GM12878 (cell line): ENCODE data around the gene SLC6A2. TPM values are rescaled to one million over a fixed set of nuclear protein-coding genes. Genes with fewer than 3 reads are reported as not detected.

Experiments used
- ATAC-seq: fragments of 200-7000 bp; cut with Tn5 transposase; 3 replicates; pipeline ENCODE4 v1.9.1; 2020; ENCODE audit warnings: mild to moderate bottlenecking, moderate library complexity
- BruUV-seq: library from RNA; stranded (reverse); fragments of 400-500 nt; replicated peaks from 2 replicates; lab custom pipeline; 2021; lab: Mats Ljungman, UMichigan
- CTCF ChIA-PET: fragments of 300-600 bp; sonication (Branson Sonifier 250); formaldehyde crosslinking; extraction: SDS; loops from one replicate; lab custom pipeline; 2021; ENCODE audit warnings: inconsistent platforms; lab: Yijun Ruan, JAX
- POLR2A ChIA-PET: fragments of 350-600 bp; formaldehyde crosslinking; extraction: SDS; loops from one replicate; lab custom pipeline; 2021; ENCODE audit warnings: inconsistent platforms; lab: Charles Lee
- RAD21 ChIA-PET: fragments of 300-600 bp; sonication (Branson Sonifier 250); formaldehyde crosslinking; loops from one replicate; lab custom pipeline; 2023; ENCODE audit warnings: antibody characterized with exemption; ENCODE audit not compliant: unreplicated experiment; lab: Charles Lee
- SMC1A ChIA-PET: fragments of 300-600 bp; sonication (Branson Sonifier 250); formaldehyde crosslinking; loops from one replicate; lab custom pipeline; 2023; ENCODE audit not compliant: unreplicated experiment, uncharacterized antibody; lab: Charles Lee
- DNase-seq: peaks from one replicate; pipeline ENCODE4 v3.0.0-alpha.2; 2011; ENCODE audit warnings: low read depth, low spot score
- FAIRE-seq: peaks from 3 replicates; lab custom pipeline; 2011; peaks lifted over from hg19 to GRCh38; lab: Jason Lieb, UNC
- H2AFZ ChIP-seq: 2 replicates; pipeline ENCODE4 v1.6.0; 2011; ENCODE audit warnings: low read depth, low read length, control low read depth; ENCODE audit not compliant: control insufficient read depth
- H3K27ac ChIP-seq: 2 replicates; pipeline ENCODE4 v1.5.1; 2011; ENCODE audit warnings: control low read depth; ENCODE audit not compliant: control insufficient read depth, insufficient read depth
- H3K27me3 ChIP-seq, 2 experiments: replicated peaks in 1 of 2; 2 replicates each; pipeline versions ENCODE4 v1.6.0 to v1.6.1; 2011; ENCODE audit warnings: low read length in 1 of 2; ENCODE audit not compliant: control insufficient read depth in 2 of 2, insufficient read depth in 2 of 2
- H3K36me3 ChIP-seq, 2 experiments: 2 replicates each; pipeline ENCODE4 v1.5.1; 2011; ENCODE audit warnings: low read length in 1 of 2; ENCODE audit not compliant: control insufficient read depth in 2 of 2, insufficient read depth in 2 of 2
- H3K4me1 ChIP-seq: 2 replicates; pipeline ENCODE4 v1.6.1; 2011; ENCODE audit warnings: mild to moderate bottlenecking, low read length, moderate library complexity, mixed read lengths; ENCODE audit not compliant: control insufficient read depth, insufficient read depth
- H3K4me2 ChIP-seq: 2 replicates; pipeline ENCODE4 v1.6.0; 2011; ENCODE audit warnings: control low read depth; ENCODE audit not compliant: control insufficient read depth, insufficient read depth
- H3K4me3 ChIP-seq: fragments of 200-600 bp; sonication (generic); 2 replicates; pipeline ENCODE4 v1.5.1; 2016
- H3K79me2 ChIP-seq: 2 replicates; pipeline ENCODE4 v1.6.0; 2011; ENCODE audit warnings: low read length; ENCODE audit not compliant: control insufficient read depth, insufficient read depth
- H3K9ac ChIP-seq: 2 replicates; pipeline ENCODE4 v1.8.0; 2011; ENCODE audit warnings: low read length, control low read depth, mixed read lengths; ENCODE audit not compliant: control insufficient read depth, insufficient read depth
- H3K9me3 ChIP-seq: replicated peaks from 3 replicates; pipeline ENCODE4 v1.5.1; 2011; ENCODE audit warnings: mild to moderate bottlenecking, low read length; ENCODE audit not compliant: control insufficient read depth, insufficient read depth
- H4K20me1 ChIP-seq: 2 replicates; pipeline ENCODE4 v1.6.0; 2011; ENCODE audit not compliant: control insufficient read depth, insufficient read depth
- BHLHE40 ChIP-seq, 2 experiments: fragments of 450-650 bp in 1 of 2; IDR thresholded peaks; 2 replicates each; pipeline ENCODE4 v1.6.1; 2011 to 2017; ENCODE audit warnings: low read depth in 2 of 2, borderline replicate concordance in 1 of 2, improper control_type of control experiment in 1 of 2, low read length in 1 of 2, mild to moderate bottlenecking in 1 of 2
- ETV6 ChIP-seq, 2 experiments: fragments of 450-650 bp in 1 of 2; IDR thresholded peaks in 1 of 2; conservative IDR thresholded peaks in 1 of 2; 2 replicates each; pipeline ENCODE4 v1.6.1; 2014; ENCODE audit warnings: antibody characterized with exemption in 1 of 2, borderline replicate concordance in 1 of 2, low read depth in 1 of 2, mild to moderate bottlenecking in 1 of 2, moderate library complexity in 1 of 2
- NFYB ChIP-seq: IDR thresholded peaks from 2 replicates; pipeline ENCODE4 v1.6.1; 2011; ENCODE audit warnings: low read depth, mild to moderate bottlenecking, low read length, improper control_type of control experiment, moderate library complexity; ENCODE audit not compliant: insufficient read depth
- SRF ChIP-seq, 2 experiments: IDR thresholded peaks; 2 replicates each; pipeline ENCODE4 v1.6.1; 2011; ENCODE audit warnings: low read depth in 2 of 2, low read length in 2 of 2, mild to moderate bottlenecking in 1 of 2, moderate library complexity in 1 of 2
- WGBS: methylation state at CpG from one replicate; pipeline ENCODE4 v1.1.6; 2016; ENCODE audit warnings: low lambda C conversion rate; ENCODE audit not compliant: insufficient replicate concordance, insufficient coverage; ENCODE audit errors: missing lambda C conversion rate; 5-methylcytosine and 5-hydroxymethylcytosine counted together
- in situ Hi-C: fragments of 300-500 bp; cut with MboI; formaldehyde crosslinking; loops from 9 replicates; pipeline ENCODE4 v1.14.3; 2018; ENCODE audit warnings: mixed read lengths
- intact Hi-C: fragments of 100-400 bp; cut with micrococcal nuclease; formaldehyde crosslinking; loops from one replicate; pipeline ENCODE4 v1.14.2; 2022; ENCODE audit not compliant: unreplicated experiment
- polyA plus RNA-seq, 11 experiments: library from polyadenylated mRNA; depleted of rRNA in 4 of 11; unstranded in 6 of 11; stranded (reverse) in 5 of 11; fragments of >200 nt; fragmentation: Nextera tagmentation in 4 of 11; fragmentation: Illumina TruSeq in 1 of 11; extraction: Ambion mirVana in 4 of 11; extraction: Trizol in 1 of 11; gene quantifications; 1 replicate in 1 of 11; 2 replicates in 10 of 11; pipeline versions ENCODE4 v1.2.1 to v1.2.3, GENCODE V29; 2011 to 2016; ENCODE audit warnings: inconsistent platforms in 2 of 11, missing spikeins in 2 of 11, low read depth in 1 of 11
- total RNA-seq, 4 experiments: library from RNA; depleted of rRNA in 3 of 4; stranded (reverse); fragments of >200 nt in 3 of 4; fragmentation: Illumina TruSeq in 1 of 4; extraction: Trizol in 1 of 4; gene quantifications; 2 replicates each; pipeline versions ENCODE4 v1.2.1 to v1.2.3, GENCODE V29; 2013 to 2021
- TF ChIP-seq, protein P1 (sequence below): IDR thresholded peaks from 2 replicates; pipeline ENCODE4 v1.6.1; 2012; ENCODE audit warnings: low read depth, low read length, improper control_type of control experiment
- TF ChIP-seq, protein P2 (sequence below): fragments of 450-650 bp; formaldehyde crosslinking; IDR thresholded peaks from 2 replicates; pipeline ENCODE4 v1.4.0; 2020; ENCODE audit warnings: mild to moderate bottlenecking, moderate library complexity
- TF ChIP-seq, protein P3 (sequence below): fragments of 150-350 bp; IDR thresholded peaks from 2 replicates; pipeline ENCODE4 v1.6.1; 2014; ENCODE audit warnings: mild to moderate bottlenecking, low read depth, low read length
- TF ChIP-seq, protein P4 (sequence below): IDR thresholded peaks from 2 replicates; pipeline ENCODE4 v1.6.1; 2011; ENCODE audit warnings: mild to moderate bottlenecking, low read depth, low read length, moderate library complexity; ENCODE audit not compliant: insufficient replicate concordance
- TF ChIP-seq, protein P5 (sequence below): fragments of 150-350 bp; IDR thresholded peaks from 2 replicates; pipeline ENCODE4 v1.6.1; 2016; ENCODE audit warnings: low read depth, low read length

SLC6A2 gene
- total and polyA plus RNA-seq, 10 of the 15 experiments (the other 5 are each of a cell fraction or from before 2014, with no cell fraction given), result not detected

DNA sequence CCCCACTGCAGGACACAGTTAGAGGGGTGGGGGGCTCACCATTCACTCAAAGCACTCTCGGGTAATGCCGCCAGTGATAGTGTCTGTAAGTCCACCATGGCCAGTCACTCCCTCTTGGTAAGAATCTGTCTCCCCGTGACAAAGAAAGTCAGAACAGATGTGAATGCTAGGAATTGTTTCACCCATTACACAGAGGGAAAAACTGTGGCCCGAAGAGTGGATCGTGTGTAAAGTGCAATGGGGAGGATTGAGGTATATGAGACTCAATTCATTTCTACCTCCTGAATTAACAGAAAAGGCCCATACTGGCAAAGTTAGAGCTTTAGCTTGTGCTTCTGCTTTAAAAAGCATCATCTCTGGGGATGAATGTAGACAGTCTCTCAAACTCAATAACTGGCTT, 17.5 kb upstream of the SLC6A2 start:
- no peaks in the 10 kb centered on the region for H3K4me1 ChIP-seq
- no peaks in the 10 kb centered on the region for H4K20me1 ChIP-seq
- SMC1A ChIA-PET, result no interaction called here
- H3K79me2 ChIP-seq, result no peaks in the 10 kb centered on the region
- FAIRE-seq, result no peak
- no peak for DNase-seq
- no peaks in the 10 kb centered on the region for H3K9me3 ChIP-seq
- no peak overlapping the region for H3K9ac ChIP-seq
- no peaks in the 10 kb centered on the region; a peak in 1 of 4 replicates for H3K27me3 ChIP-seq
- no peak for ATAC-seq
- POLR2A ChIA-PET, result no interaction called here
- BruUV-seq, result no TSS peak
- RAD21 ChIA-PET, result no interaction called here
- H3K4me3 ChIP-seq, result no peak overlapping the region
- in situ Hi-C loops (no loop called here), intact Hi-C loops (no loop called here)
- no peaks in the 10 kb centered on the region for H3K36me3 ChIP-seq
- H2AFZ ChIP-seq, result no peak overlapping the region
- WGBS, result 39% methylated on average over 5 of the region's 5 CpGs
- no peak overlapping the region for H3K4me2 ChIP-seq
- CTCF ChIA-PET, result no interaction called here
- H3K27ac ChIP-seq, result no peak overlapping the region
- TF ChIP-seq, protein P1, sequence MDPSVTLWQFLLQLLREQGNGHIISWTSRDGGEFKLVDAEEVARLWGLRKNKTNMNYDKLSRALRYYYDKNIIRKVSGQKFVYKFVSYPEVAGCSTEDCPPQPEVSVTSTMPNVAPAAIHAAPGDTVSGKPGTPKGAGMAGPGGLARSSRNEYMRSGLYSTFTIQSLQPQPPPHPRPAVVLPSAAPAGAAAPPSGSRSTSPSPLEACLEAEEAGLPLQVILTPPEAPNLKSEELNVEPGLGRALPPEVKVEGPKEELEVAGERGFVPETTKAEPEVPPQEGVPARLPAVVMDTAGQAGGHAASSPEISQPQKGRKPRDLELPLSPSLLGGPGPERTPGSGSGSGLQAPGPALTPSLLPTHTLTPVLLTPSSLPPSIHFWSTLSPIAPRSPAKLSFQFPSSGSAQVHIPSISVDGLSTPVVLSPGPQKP, result no peak
- TF ChIP-seq, protein P2, sequence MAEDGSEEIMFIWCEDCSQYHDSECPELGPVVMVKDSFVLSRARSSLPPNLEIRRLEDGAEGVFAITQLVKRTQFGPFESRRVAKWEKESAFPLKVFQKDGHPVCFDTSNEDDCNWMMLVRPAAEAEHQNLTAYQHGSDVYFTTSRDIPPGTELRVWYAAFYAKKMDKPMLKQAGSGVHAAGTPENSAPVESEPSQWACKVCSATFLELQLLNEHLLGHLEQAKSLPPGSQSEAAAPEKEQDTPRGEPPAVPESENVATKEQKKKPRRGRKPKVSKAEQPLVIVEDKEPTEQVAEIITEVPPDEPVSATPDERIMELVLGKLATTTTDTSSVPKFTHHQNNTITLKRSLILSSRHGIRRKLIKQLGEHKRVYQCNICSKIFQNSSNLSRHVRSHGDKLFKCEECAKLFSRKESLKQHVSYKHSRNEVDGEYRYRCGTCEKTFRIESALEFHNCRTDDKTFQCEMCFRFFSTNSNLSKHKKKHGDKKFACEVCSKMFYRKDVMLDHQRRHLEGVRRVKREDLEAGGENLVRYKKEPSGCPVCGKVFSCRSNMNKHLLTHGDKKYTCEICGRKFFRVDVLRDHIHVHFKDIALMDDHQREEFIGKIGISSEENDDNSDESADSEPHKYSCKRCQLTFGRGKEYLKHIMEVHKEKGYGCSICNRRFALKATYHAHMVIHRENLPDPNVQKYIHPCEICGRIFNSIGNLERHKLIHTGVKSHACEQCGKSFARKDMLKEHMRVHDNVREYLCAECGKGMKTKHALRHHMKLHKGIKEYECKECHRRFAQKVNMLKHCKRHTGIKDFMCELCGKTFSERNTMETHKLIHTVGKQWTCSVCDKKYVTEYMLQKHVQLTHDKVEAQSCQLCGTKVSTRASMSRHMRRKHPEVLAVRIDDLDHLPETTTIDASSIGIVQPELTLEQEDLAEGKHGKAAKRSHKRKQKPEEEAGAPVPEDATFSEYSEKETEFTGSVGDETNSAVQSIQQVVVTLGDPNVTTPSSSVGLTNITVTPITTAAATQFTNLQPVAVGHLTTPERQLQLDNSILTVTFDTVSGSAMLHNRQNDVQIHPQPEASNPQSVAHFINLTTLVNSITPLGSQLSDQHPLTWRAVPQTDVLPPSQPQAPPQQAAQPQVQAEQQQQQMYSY (CRISPR knock-in tag), result no peak
- TF ChIP-seq BHLHE40 (IDR thresholded peaks at IDR 0.05; ENCODE audit: borderline replicate concordance in 1 of 2, low read depth in 2 of 2, low read length in 1 of 2) (no peak), ETV6 (conservative IDR thresholded peaks at IDR 0.05 in 1 of 2, IDR thresholded peaks at IDR 0.05 in 1 of 2; ENCODE audit: borderline replicate concordance in 1 of 2, low read depth in 1 of 2) (no peak), NFYB (no peak), SRF (IDR thresholded peaks at IDR 0.05; ENCODE audit: low read depth in 2 of 2, low read length in 2 of 2) (no peak)
- TF ChIP-seq, protein P3, sequence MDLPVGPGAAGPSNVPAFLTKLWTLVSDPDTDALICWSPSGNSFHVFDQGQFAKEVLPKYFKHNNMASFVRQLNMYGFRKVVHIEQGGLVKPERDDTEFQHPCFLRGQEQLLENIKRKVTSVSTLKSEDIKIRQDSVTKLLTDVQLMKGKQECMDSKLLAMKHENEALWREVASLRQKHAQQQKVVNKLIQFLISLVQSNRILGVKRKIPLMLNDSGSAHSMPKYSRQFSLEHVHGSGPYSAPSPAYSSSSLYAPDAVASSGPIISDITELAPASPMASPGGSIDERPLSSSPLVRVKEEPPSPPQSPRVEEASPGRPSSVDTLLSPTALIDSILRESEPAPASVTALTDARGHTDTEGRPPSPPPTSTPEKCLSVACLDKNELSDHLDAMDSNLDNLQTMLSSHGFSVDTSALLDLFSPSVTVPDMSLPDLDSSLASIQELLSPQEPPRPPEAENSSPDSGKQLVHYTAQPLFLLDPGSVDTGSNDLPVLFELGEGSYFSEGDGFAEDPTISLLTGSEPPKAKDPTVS, result no peak
- TF ChIP-seq, protein P4, sequence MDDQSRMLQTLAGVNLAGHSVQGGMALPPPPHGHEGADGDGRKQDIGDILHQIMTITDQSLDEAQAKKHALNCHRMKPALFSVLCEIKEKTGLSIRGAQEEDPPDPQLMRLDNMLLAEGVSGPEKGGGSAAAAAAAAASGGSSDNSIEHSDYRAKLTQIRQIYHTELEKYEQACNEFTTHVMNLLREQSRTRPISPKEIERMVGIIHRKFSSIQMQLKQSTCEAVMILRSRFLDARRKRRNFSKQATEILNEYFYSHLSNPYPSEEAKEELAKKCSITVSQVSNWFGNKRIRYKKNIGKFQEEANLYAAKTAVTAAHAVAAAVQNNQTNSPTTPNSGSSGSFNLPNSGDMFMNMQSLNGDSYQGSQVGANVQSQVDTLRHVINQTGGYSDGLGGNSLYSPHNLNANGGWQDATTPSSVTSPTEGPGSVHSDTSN, result no peak
- TF ChIP-seq, protein P5, sequence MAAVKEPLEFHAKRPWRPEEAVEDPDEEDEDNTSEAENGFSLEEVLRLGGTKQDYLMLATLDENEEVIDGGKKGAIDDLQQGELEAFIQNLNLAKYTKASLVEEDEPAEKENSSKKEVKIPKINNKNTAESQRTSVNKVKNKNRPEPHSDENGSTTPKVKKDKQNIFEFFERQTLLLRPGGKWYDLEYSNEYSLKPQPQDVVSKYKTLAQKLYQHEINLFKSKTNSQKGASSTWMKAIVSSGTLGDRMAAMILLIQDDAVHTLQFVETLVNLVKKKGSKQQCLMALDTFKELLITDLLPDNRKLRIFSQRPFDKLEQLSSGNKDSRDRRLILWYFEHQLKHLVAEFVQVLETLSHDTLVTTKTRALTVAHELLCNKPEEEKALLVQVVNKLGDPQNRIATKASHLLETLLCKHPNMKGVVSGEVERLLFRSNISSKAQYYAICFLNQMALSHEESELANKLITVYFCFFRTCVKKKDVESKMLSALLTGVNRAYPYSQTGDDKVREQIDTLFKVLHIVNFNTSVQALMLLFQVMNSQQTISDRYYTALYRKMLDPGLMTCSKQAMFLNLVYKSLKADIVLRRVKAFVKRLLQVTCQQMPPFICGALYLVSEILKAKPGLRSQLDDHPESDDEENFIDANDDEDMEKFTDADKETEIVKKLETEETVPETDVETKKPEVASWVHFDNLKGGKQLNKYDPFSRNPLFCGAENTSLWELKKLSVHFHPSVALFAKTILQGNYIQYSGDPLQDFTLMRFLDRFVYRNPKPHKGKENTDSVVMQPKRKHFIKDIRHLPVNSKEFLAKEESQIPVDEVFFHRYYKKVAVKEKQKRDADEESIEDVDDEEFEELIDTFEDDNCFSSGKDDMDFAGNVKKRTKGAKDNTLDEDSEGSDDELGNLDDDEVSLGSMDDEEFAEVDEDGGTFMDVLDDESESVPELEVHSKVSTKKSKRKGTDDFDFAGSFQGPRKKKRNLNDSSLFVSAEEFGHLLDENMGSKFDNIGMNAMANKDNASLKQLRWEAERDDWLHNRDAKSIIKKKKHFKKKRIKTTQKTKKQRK, result no peak
